Activated CD4-positive, alpha-beta T cell treated with anti-CD3 and anti-CD28 coated beads for 1 hour (primary cell): Measurements from ENCODE around the gene GTSF1L.
"Not testable (repeated sequence)": the region's sequence is repeated elsewhere in the genome, so short reads cannot be mapped to it uniquely, and the experiment has no call there.

Source experiments
- DNase-seq: peaks from one replicate; pipeline ENCODE4 v3.0.0-alpha.2; 2020

Gene GTSF1L

GRCh38 chr20:43726811-43727338 lies at the start of gene GTSF1L:
GTSF1L (minus strand) TSS chr20:43727002; CDS start chr20:43726694, 308 bp downstream.
- no peak for DNase-seq

DNA sequence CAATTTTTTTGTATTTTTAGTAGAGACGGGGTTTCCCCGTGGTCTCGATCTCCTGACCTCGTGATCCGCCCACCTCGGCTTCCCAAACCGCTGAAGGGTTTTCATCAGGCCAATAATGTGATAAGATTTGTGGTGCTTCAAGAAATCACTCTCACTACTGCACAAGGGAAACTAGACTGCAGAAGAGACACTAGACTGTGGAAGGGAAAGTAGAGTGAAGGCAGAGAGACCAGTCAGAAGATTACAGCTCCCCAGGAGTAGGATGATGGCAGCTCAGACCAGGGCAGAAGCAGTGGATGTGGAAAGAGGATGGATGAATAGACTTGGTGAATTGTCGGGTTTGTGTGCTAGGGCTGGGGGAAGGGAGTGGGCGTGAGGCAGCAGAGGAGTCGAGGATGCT lies 48.0 kb upstream of the GTSF1L start:
- DNase-seq, result no peak

GRCh38 chr20:43771503-43772190 lies 44.8 kb upstream of the GTSF1L start:
- DNase-seq, result no peak

GRCh38 chr20:43770342-43770741 lies 43.5 kb upstream of the GTSF1L start:
- DNase-seq, result no peak

- no peak for DNase-seq
These were observed 41.1 kb upstream of the GTSF1L start for GRCh38 chr20:43767686-43768474.

- no peak for DNase-seq
These were observed 40.1 kb upstream of the GTSF1L start for GRCh38 chr20:43766917-43767316.

- no peak for DNase-seq
These were observed 39.6 kb upstream of the GTSF1L start for GRCh38 chr20:43766385-43766784.

DNA sequence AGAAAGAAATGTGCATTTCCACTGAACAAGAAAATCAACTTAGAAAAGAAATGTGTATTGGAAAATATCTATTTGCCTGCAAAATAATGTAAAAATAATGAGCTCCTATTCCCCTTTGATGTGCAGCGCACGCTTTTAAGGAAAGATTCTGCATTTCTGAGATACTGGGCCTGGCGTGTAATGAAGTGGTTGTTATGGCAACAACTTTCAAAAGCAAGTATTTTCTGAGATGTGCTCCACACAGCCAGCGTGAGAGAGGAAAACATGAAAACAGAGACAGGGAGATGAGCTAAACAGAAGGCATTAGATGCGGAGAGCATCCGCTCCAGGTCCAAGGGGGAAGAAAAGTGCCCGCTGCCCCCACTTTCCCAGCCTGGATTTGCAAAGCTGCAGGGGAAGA lies 39.1 kb upstream of the GTSF1L start:
- DNase-seq, result no peak

DNA sequence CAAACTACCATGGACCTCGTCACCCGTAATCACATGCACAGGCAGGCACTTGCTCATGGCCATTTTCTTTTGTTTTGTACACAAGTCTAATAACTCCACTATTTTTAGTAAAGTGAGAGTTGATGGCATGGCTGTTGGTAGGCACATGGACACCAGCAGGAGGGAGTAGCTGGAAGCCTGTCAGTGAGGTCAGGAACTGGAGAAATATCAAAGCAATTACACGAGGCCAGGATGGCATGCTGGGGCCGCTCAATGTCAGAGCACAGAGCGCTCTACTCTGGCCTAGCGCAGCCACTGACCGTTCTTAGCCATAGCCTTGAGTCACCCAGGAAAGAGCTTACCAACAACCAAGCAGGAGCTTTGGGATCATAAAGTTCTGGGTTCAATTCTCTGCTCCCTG lies 36.1 kb upstream of the GTSF1L start:
- no peak for DNase-seq

DNA sequence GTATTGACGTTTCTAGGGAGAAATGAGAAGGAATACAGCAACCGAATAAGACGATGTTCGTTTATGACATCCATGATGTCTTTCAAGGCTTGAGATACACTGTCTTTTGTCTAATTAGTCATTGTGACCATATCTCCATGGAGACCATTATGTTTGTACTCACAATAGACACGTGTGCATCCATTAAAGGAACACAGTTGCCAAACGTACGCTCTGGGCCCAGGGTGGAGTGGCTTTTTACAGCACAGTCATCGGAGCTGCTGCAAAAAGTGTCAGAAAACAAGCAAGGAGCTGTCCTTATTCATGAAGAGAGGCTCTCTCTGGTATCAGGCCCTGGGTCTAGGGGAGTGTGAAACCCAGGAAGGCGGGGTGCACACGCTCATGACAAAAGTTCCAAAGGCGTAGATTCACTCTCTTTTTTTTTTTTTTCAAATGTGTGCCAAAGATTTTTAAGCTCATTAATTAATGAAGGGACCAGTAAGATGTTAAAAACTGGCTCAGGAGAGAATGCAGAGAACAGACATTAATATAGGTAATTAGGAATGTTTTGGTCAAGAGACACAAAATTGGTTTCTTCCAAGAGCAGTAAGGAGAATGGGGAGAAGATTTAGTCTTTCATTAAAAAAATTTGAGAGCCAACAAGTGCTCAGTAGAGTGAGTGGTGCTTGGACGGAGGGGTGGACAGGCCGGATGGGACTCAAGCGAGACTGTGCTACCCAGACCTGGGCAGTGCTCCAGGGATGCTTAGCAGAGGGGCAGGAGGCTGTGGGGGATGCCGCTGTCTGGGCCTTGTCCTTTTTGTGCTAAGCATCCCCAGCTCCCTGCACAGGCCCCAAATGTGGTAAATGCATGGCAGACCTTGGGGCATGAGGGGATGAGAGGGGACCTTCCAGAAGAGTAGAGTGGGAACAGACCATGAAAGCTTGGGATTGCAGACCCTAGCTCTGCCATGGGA lies 34.9 kb upstream of the GTSF1L start:
- no peak for DNase-seq

DNA sequence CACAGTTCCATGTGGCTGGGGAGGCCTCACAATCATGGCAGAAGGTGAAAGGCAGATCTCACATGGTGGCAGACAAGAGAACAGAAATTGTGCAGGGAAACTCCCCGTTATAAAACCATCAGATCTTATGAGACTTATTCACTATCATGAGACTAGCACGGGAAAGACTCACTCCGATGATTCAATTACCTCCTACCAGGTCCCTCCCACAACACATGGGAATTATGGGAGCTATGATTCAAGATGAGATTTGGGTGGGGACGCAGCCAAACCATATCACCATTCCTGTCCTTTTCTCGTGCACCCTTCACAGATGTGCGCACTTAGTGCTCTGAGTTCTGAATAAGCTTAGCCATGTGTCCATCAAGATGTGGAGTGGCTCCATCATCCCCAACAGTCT lies 31.1 kb upstream of the GTSF1L start:
- DNase-seq, result not testable (repeated sequence)

DNA sequence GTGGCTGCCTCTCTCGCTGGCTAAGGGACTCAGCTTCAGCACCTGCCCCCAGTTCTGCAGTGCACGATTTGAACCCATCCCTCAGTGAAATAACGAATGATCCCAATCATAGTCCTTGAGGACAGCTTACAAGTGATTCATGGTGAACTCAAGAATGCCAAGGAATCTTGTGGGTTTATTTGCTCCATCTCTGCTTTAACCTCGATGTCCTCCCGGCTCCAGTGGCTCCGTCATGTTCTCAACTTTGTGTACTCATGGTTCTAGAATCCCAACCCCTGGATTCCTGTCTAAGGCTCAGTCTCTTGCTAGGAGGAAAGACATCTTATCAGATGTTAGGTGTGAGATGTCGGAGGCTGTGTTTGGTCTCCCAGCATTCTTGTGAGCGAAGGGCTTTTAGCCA lies 29.0 kb upstream of the GTSF1L start:
- no peak for DNase-seq

DNA sequence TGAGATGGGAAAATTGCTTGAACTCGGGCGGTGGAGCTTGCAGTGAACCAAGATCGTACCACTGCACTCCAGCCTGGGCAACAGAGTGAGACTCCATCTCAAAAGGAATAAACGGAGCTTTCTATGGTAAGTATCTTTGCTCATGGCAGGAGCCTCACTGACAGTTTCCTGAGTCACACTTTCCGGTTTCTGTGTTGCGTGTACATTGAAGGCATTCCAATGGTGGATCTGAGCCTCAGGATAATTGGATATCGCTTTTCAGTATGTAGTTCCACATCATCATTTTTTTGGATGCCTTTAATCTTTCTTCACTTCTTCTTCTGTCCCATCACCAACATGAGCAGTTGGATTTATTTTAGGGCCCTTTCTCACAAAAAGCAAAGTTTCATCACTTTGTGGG lies 28.6 kb upstream of the GTSF1L start:
- no peak for DNase-seq

- DNase-seq, result no peak
These were observed 25.9 kb upstream of the GTSF1L start for GRCh38 chr20:43752561-43753301.

GRCh38 chr20:43752051-43752360 lies 25.2 kb upstream of the GTSF1L start:
- DNase-seq, result no peak

- DNase-seq, result no peak
These were observed 24.6 kb upstream of the GTSF1L start for GRCh38 chr20:43751167-43752050.

- DNase-seq, result no peak
These were observed 24.0 kb upstream of the GTSF1L start for GRCh38 chr20:43750774-43751166.

DNA sequence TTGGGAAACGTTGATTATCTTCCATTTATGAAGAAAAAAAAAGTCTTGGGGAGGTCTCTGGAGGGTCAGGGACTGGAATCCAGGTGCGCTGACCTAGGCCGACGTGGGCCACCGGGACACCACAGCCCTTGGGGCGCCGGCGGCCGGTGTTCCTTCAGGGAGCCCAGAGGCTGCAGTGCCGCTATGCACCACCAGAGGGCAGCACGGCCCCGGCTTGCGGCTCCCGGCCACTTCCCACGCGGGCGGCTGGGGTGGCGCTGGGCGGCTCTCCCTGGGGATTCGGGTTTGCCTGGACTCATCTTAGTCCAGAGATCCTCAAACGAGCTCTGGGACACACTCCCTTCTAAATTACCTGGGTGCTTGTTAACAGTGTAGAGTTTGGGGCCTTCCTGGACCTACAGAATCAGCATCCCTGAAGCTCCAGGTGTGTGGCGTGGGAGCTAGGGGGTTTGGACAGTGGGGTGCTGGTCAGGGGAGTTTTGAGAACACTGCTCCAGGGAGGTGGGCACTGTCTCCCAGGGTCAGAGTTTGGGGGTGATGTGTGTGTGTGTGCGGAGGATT lies 23.0 kb upstream of the GTSF1L start:
- peak; percentile 73 for DNase-seq

- no peak for DNase-seq
These were observed 21.5 kb upstream of the GTSF1L start for GRCh38 chr20:43748274-43748673.

DNA sequence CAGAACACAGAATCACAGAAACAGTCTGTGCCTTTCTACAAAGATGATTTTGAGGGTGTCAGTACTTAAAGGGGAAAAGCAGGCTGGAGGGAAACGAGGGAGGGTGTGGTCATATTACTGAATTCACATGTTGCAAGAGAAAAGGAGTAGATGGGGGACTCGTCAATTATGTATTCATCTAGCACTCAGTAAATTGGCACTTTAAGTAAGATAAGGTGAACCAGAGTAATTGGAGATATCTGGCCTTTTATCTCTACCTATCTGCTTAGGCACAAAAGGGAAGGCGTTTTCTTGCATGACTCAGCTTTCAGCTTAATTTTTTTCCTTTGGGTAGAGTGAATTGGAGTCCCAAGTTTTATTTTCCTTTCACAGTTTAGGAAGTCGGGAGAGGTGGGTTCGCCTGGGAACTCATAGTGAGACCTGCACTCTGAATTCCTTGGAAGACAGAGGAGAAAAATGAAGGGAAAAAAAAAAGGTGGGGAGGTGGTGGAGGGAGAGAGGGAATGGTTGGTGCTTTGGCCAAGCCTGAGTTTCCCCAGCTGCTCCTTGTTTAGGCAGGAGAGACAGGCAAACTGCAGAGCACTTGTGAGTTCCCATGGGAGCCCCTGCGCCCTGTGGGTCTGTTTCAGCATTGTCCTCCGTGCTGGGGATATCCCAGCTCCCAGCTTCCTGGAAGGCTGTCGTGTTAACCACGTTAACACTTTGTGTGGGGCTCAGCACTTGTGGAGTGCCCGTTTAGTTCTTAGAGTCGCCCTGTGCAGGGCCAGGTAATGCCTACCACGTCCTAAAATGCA lies 19.7 kb upstream of the GTSF1L start:
- DNase-seq, result no peak
